B cell (primary cell): ENCODE results near the gene VANGL1. TPM values are rescaled to one million over a fixed set of nuclear protein-coding genes. Genes with fewer than 3 reads are reported as not detected.

Experiments
- ATAC-seq: fragments of 200-7000 bp; cut with Tn5 transposase; one replicate; pipeline ENCODE4 v1.10.0; 2021; ENCODE audit warnings: low read depth, mild to moderate bottlenecking, moderate number of reproducible peaks, moderate library complexity
- CTCF ChIA-PET: fragments of 350-600 bp; sonication (Branson Sonifier 250); formaldehyde crosslinking; loops from one replicate; lab custom pipeline; 2021; ENCODE audit warnings: antibody characterized with exemption, inconsistent platforms; lab: Charles Lee
- POLR2A ChIA-PET: fragments of 350-600 bp; sonication (Branson Sonifier 250); formaldehyde crosslinking; loops from one replicate; lab custom pipeline; 2021; ENCODE audit warnings: antibody characterized with exemption; lab: Charles Lee
- DNase-seq: peaks from one replicate; pipeline ENCODE4 v3.0.0; 2013
- H2AFZ ChIP-seq: 2 replicates; pipeline ENCODE4 v1.6.1; 2012; ENCODE audit warnings: mild to moderate bottlenecking, low read depth, low read length; ENCODE audit not compliant: insufficient read depth, poor library complexity, severe bottlenecking
- H3K27ac ChIP-seq, 2 donors: 1 replicate in 1 of 2; 2 replicates in 1 of 2; pipeline ENCODE4 v1.5.1; 2012 to 2013; ENCODE audit warnings: low read length in 2 of 2, mild to moderate bottlenecking in 2 of 2, moderate library complexity in 1 of 2
- H3K27me3 ChIP-seq, 4 experiments: fragments of 200-600 bp in 1 of 4; sonication (generic) in 1 of 4; replicated peaks in 1 of 4; 1 replicate in 2 of 4; 2 replicates in 2 of 4; pipeline versions ENCODE4 v1.6.1 to v1.7.0; 2013 to 2016; ENCODE audit warnings: low read length in 3 of 4, mild to moderate bottlenecking in 2 of 4, mixed read lengths in 1 of 4, moderate library complexity in 1 of 4; ENCODE audit not compliant: insufficient read depth in 4 of 4, control insufficient read depth in 3 of 4; ENCODE audit errors: control extremely low read depth in 1 of 4
- H3K36me3 ChIP-seq, 2 experiments: replicated peaks in 1 of 2; 1 replicate in 1 of 2; 2 replicates in 1 of 2; pipeline versions ENCODE4 v1.6.1 to v1.7.1; 2013; ENCODE audit warnings: low read length in 1 of 2; ENCODE audit not compliant: insufficient read depth in 2 of 2, control insufficient read depth in 1 of 2; ENCODE audit errors: control extremely low read depth in 1 of 2, extremely low read depth in 1 of 2
- H3K4me1 ChIP-seq, 2 donors: fragments of 200-600 bp in 1 of 2; sonication (generic) in 1 of 2; 1 replicate in 1 of 2; 2 replicates in 1 of 2; pipeline versions ENCODE4 v1.5.1 to v1.6.1; 2013 to 2017; ENCODE audit warnings: low read length in 2 of 2; ENCODE audit not compliant: control insufficient read depth in 2 of 2, insufficient read depth in 2 of 2
- H3K4me2 ChIP-seq: replicated peaks from 2 replicates; pipeline ENCODE3; 2012; ENCODE audit warnings: mild to moderate bottlenecking, low read depth, low read length; ENCODE audit not compliant: poor library complexity, severe bottlenecking
- H3K4me3 ChIP-seq, 5 experiments: fragments of 200-600 bp in 1 of 5; sonication (generic) in 1 of 5; 1 replicate in 3 of 5; 2 replicates in 2 of 5; pipeline versions ENCODE4 v1.5.1 to v1.7.0; 2011 to 2016; ENCODE audit warnings: low read length in 4 of 5, mild to moderate bottlenecking in 4 of 5, low read depth in 2 of 5, control low read depth in 1 of 5, moderate library complexity in 1 of 5; ENCODE audit not compliant: insufficient read depth in 1 of 5; ENCODE audit errors: control extremely low read depth in 1 of 5, extremely low read depth in 1 of 5
- H3K79me2 ChIP-seq: fragments of 200-600 bp; sonication (generic); one replicate; pipeline ENCODE4 v1.6.0; 2016; ENCODE audit warnings: low read length; ENCODE audit not compliant: control insufficient read depth, insufficient read depth
- H3K9ac ChIP-seq: fragments of 200-600 bp; sonication (generic); 2 replicates; pipeline ENCODE4 v1.6.1; 2017; ENCODE audit warnings: mild to moderate bottlenecking, low read length, moderate library complexity
- H3K9me3 ChIP-seq, 3 donors: one replicate each; pipeline versions ENCODE4 v1.6.1 to v1.7.1; 2013; ENCODE audit warnings: low read length in 2 of 3; ENCODE audit not compliant: control insufficient read depth in 2 of 3, insufficient read depth in 1 of 3; ENCODE audit errors: control extremely low read depth in 1 of 3
- H4K20me1 ChIP-seq: 2 replicates; pipeline ENCODE4 v1.6.0; 2012; ENCODE audit warnings: mild to moderate bottlenecking, low read length; ENCODE audit not compliant: insufficient read depth, control insufficient read depth, poor library complexity, severe bottlenecking
- H3K27ac Mint-ChIP-seq: one replicate; pipeline ENCODE4 v1.8.0; 2021; ENCODE audit warnings: mixed read lengths
- H3K27me3 Mint-ChIP-seq: one replicate; pipeline ENCODE4 v1.8.0; 2021; ENCODE audit warnings: mixed read lengths
- H3K4me1 Mint-ChIP-seq: one replicate; pipeline ENCODE4 v1.8.0; 2021; ENCODE audit warnings: mixed read lengths
- H3K4me3 Mint-ChIP-seq: one replicate; pipeline ENCODE4 v1.8.0; 2021; ENCODE audit warnings: mixed read lengths
- H3K9me3 Mint-ChIP-seq: one replicate; pipeline ENCODE4 v1.8.0; 2022; ENCODE audit warnings: mixed read lengths; ENCODE audit not compliant: insufficient read depth
- CTCF ChIP-seq: fragments of 200-600 bp; IDR thresholded peaks from one replicate; pipeline ENCODE4 v1.8.0; 2022; ENCODE audit warnings: antibody characterized with exemption, mild to moderate bottlenecking
- EZH2 ChIP-seq: IDR thresholded peaks from 2 replicates; pipeline ENCODE4 v1.6.1; 2012; ENCODE audit warnings: borderline replicate concordance, low read depth, mild to moderate bottlenecking, moderate library complexity, low read length; ENCODE audit not compliant: insufficient read depth, poor library complexity, severe bottlenecking
- WGBS: methylation state at CpG from one replicate; pipeline ENCODE4 v1.1.5; 2013; ENCODE audit warnings: missing lambda C conversion rate; ENCODE audit not compliant: insufficient coverage; 5-methylcytosine and 5-hydroxymethylcytosine counted together
- intact Hi-C: fragments of 100-400 bp; cut with micrococcal nuclease; formaldehyde crosslinking; loops from one replicate; pipeline ENCODE4 v1.10.0; 2022
- polyA plus RNA-seq: library from polyadenylated mRNA; depleted of rRNA; stranded (reverse); fragments of >200 nt; gene quantifications from 2 replicates; pipeline ENCODE4 v1.2.3, GENCODE V29; 2012
- total RNA-seq, 2 donors: library from RNA; stranded (reverse); fragments of 120-200 nt in 1 of 2; gene quantifications; 1 replicate in 1 of 2; 2 replicates in 1 of 2; pipeline versions ENCODE4 v1.2.3 to v1.2.4, GENCODE V29; 2013 to 2022

Gene VANGL1
- total and polyA plus RNA-seq, 2 donors (not counting 1 experiment from before 2014, with no cell fraction given), result 0.21 to 0.30 TPM

DNA sequence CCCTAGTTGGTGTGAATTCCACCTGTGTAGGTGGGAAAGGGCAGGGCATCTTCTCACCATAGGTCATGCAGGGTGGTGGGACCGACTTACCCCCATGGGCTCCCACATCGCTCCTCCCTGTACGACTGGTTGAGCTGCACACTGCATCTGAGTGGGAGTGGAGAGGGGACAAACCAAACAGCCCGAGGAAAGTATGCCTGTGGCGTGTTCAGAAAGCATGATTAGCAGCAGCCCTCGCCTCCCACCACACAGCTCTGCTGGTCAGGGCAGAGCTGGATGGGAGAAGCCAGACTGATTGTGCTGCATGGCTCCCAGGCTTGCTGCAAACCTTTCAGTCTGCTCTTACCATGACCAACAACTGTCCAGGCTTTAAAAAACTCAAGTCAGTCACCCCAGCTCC, 24.4 kb downstream of the VANGL1 start:
- Mint-ChIP-seq H3K27me3 (no peaks in the 10 kb centered on the region), H3K4me3 (no peak overlapping the region), H3K27ac (no peak overlapping the region), H3K4me1 (no peaks in the 10 kb centered on the region), H3K9me3 (no peaks in the 10 kb centered on the region)
- no peaks in the 10 kb centered on the region for H3K36me3 ChIP-seq
- no peaks in the 10 kb centered on the region for H4K20me1 ChIP-seq
- no peaks in the 10 kb centered on the region for H3K9me3 ChIP-seq
- no peak for TF ChIP-seq CTCF
- TF ChIP-seq EZH2, result no peak
- no peak overlapping the region for H2AFZ ChIP-seq
- no peak overlapping the region for H3K4me2 ChIP-seq
- no peaks in the 10 kb centered on the region for H3K79me2 ChIP-seq
- no peak overlapping the region for H3K4me3 ChIP-seq
- intact Hi-C loops, result no loop called here
- 80% methylated on average over 4 of the region's 6 CpGs for WGBS
- no peak for DNase-seq
- ATAC-seq, result no peak
- no peak overlapping the region for H3K27ac ChIP-seq
- POLR2A ChIA-PET, result no interaction called here
- no peaks in the 10 kb centered on the region for H3K4me1 ChIP-seq
- CTCF ChIA-PET, result no interaction called here
- H3K27me3 ChIP-seq, result no peaks in the 10 kb centered on the region
- no peak overlapping the region for H3K9ac ChIP-seq

DNA sequence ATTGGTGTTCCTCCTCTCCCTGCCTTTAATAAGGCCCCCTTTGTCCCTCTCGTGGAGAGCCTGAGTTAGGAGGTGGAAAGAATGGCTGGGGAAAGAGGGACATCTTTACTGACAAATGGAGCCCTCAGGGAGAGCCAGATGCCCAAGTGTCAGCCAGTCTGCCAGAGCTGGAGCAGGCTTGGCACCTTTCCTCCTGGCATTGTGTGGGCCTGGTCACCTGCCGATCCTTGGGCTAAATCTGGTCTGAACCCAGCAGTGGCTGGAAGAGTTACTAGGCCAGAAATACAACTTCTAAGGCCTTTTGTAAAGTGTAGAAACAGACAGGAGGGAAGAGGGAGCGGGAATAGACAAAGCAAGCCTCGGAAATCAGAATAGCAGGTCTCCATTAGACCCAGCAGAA, 24.9 kb downstream of the VANGL1 start:
- ChIA-PET POLR2A (no interaction called here), CTCF (no interaction called here)
- Mint-ChIP-seq H3K27ac (no peak overlapping the region), H3K27me3 (no peaks in the 10 kb centered on the region), H3K4me1 (no peaks in the 10 kb centered on the region), H3K9me3 (no peaks in the 10 kb centered on the region), H3K4me3 (no peak overlapping the region)
- intact Hi-C loops, result no loop called here
- H3K9me3 ChIP-seq, result no peaks in the 10 kb centered on the region
- no peaks in the 10 kb centered on the region for H3K79me2 ChIP-seq
- H3K27ac ChIP-seq, result no peak overlapping the region
- H3K4me3 ChIP-seq, result no peak overlapping the region
- no peaks in the 10 kb centered on the region for H3K36me3 ChIP-seq
- H3K9ac ChIP-seq, result no peak overlapping the region
- WGBS, result 100% methylated on average over 3 of the region's 4 CpGs
- ATAC-seq (no peak), DNase-seq (no peak)
- H4K20me1 ChIP-seq, result no peaks in the 10 kb centered on the region
- no peak overlapping the region for H2AFZ ChIP-seq
- no peaks in the 10 kb centered on the region for H3K27me3 ChIP-seq
- no peak overlapping the region for H3K4me2 ChIP-seq
- TF ChIP-seq CTCF, result no peak
- no peak for TF ChIP-seq EZH2
- H3K4me1 ChIP-seq, result no peaks in the 10 kb centered on the region
